Measurements from ENCODE around the gene ACTR3C. TPM values are rescaled to one million over a fixed set of nuclear protein-coding genes. Genes with fewer than 3 reads are reported as not detected.

Gene ACTR3C
- total and polyA plus RNA-seq, 12 donors, result 6.6 to 50.0 (median 26.0) TPM

DNA sequence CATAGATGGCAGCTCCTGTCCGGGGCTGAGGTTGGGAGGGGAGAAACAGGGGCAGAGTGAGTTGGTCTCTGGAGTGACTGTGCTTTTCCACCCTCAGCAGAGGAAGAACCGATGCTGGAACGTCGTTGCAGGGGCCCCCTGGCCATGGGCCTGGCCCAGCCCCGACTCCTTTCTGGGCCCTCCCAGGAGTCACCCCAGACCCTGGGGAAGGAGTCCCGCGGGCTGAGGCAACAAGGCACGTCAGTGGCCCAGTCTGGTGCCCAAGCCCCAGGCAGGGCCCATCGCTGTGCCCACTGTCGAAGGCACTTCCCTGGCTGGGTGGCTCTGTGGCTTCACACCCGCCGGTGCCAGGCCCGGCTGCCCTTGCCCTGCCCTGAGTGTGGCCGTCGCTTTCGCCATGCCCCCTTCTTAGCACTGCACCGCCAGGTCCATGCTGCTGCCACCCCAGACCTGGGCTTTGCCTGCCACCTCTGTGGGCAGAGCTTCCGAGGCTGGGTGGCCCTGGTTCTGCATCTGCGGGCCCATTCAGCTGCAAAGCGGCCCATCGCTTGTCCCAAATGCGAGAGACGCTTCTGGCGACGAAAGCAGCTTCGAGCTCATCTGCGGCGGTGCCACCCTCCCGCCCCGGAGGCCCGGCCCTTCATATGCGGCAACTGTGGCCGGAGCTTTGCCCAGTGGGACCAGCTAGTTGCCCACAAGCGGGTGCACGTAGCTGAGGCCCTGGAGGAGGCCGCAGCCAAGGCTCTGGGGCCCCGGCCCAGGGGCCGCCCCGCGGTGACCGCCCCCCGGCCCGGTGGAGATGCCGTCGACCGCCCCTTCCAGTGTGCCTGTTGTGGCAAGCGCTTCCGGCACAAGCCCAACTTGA, 48.0 kb upstream of the ACTR3C start:
- intact Hi-C loops (cut with DNase I), result loop anchor here in 1 of 2 donors (5.0 kb wide), 1 partner anchor 34 kb away; no protein-coding TSS in a partner anchor
- Histone ChIP-seq H3K27ac (peak overlapping the region in 3 of 5 donors; percentile 97 to 99 (median 97)), H3K4me1 (replicated peaks in 1 of 2) (peaks cover 20 to 35% of the 10 kb centered on the region in 2 donors), H3K4me3 (no peak overlapping the region), H3K27me3 (no peaks in the 10 kb centered on the region), H3K36me3 (replicated peaks in 1 of 2) (peaks cover 0 to 41% of the 10 kb centered on the region in 2 donors), H3K9me3 (replicated peaks in 1 of 3) (no peaks in the 10 kb centered on the region)
- peak in 1 of 7 donors; percentile 15 for DNase-seq
- 59 to 87% (median 84%) methylated on average over 2 to 48 of the region's 48 CpGs for WGBS, 4 donors
- TF ChIP-seq POLR2A (IDR thresholded peaks at IDR 0.05), result no peak
- TF ChIP-seq, protein P1, sequence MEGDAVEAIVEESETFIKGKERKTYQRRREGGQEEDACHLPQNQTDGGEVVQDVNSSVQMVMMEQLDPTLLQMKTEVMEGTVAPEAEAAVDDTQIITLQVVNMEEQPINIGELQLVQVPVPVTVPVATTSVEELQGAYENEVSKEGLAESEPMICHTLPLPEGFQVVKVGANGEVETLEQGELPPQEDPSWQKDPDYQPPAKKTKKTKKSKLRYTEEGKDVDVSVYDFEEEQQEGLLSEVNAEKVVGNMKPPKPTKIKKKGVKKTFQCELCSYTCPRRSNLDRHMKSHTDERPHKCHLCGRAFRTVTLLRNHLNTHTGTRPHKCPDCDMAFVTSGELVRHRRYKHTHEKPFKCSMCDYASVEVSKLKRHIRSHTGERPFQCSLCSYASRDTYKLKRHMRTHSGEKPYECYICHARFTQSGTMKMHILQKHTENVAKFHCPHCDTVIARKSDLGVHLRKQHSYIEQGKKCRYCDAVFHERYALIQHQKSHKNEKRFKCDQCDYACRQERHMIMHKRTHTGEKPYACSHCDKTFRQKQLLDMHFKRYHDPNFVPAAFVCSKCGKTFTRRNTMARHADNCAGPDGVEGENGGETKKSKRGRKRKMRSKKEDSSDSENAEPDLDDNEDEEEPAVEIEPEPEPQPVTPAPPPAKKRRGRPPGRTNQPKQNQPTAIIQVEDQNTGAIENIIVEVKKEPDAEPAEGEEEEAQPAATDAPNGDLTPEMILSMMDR (IDR thresholded peaks at IDR 0.05), result no peak

DNA sequence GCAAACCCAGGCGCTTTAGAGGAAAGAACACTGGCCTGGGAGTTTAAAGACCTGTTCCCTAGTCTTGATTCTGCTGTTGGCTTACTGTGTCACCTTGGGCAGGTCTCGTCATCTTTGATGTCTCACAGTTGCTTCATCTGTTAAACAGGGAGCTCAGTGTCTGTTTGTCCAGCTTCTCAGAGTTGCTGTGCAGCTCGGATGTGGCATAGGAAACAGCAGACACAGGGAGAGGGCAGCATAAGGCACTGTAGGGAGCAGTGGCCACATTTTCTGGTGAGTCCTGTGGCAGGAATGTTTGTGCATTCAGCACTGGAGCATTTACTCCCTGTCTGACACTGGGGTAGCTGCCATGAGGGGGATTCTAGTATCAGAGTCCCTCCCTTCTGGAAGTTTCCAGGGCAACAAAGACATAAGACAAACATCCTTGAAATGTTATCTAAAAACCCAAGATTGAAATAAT, 47.3 kb upstream of the ACTR3C start:
- Histone ChIP-seq H3K9me3 (replicated peaks in 1 of 3) (no peaks in the 10 kb centered on the region), H3K27ac (peak overlapping the region in 4 of 5 donors; percentile 97 to 99 (median 98)), H3K36me3 (replicated peaks in 1 of 2) (peaks cover 0 to 41% of the 10 kb centered on the region in 2 donors), H3K27me3 (no peaks in the 10 kb centered on the region), H3K4me1 (replicated peaks in 1 of 2) (peaks cover 20 to 35% of the 10 kb centered on the region in 2 donors), H3K4me3 (peak overlapping the region in 1 of 4 donors; percentile 74)
- peak in 1 of 2 donors; percentile 21 for TF ChIP-seq POLR2A (IDR thresholded peaks at IDR 0.05)
- TF ChIP-seq, protein P1 (IDR thresholded peaks at IDR 0.05), result no peak
- WGBS, 4 donors, result 51 to 64% (median 55%) methylated on average over 3 of the region's 3 CpGs
- peak in 2 of 7 donors; percentile 27 to 59 for DNase-seq
- intact Hi-C loops (cut with DNase I), result loop anchor here in 1 of 2 donors (5.0 kb wide), 1 partner anchor 33 kb away; no protein-coding TSS in a partner anchor

DNA sequence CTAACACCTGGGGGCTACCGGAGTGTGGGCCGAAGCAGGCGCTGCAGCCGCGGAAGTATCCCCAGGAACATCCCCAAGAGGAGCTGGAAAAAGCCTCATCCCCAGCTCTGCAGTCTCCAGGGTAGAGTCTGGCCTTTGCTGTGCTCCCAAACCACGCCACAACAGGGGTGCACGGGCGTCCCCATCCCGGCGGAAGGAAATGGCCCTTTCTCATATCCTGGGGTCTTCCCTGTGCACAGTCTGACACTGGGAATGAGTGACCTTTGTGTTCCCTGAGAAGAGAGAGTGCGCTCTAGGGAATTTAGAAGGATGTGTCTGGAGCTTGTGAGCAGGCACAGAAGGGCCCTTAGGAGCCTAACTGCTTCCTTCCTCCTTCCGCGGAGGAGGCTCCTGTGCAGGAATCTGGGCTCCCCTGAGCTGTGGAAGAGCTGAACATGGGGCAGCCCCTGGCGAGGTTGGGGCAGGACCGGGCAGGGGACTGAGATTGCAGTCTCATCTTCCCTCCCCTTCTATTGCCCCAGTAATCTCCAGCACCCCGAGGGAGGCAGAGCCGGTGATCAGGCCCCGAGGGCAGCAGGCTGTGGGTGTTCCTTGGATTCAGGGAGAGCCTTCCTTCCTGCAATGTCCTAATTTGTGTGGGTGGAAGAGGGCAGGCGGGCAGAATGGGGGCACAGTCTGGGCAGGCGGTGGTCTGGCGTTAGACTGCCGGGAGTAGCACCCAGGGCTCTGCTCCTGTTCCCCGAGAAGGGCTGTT, 46.6 kb upstream of the ACTR3C start:
- H3K36me3 ChIP-seq (replicated peaks in 1 of 2), result peaks cover 0 to 41% of the 10 kb centered on the region in 2 donors
- no peak for TF ChIP-seq POLR2A (IDR thresholded peaks at IDR 0.05)
- TF ChIP-seq, protein P1 (IDR thresholded peaks at IDR 0.05), result no peak
- peak overlapping the region; percentile 62 to 91 (median 68) for H3K4me3 ChIP-seq
- peak in 1 of 7 donors; percentile 16 for DNase-seq
- H3K4me1 ChIP-seq (replicated peaks in 1 of 2), result peaks cover 20 to 35% of the 10 kb centered on the region in 2 donors
- WGBS, 4 donors, result 18 to 26% (median 22%) methylated on average over 15 to 23 of the region's 23 CpGs
- no peaks in the 10 kb centered on the region for H3K9me3 ChIP-seq (replicated peaks in 1 of 3)
- H3K27ac ChIP-seq, result peak overlapping the region; percentile 61 to 99 (median 97)
- no peaks in the 10 kb centered on the region for H3K27me3 ChIP-seq
- intact Hi-C loops (cut with DNase I), result loop anchor here in 1 of 2 donors (2.0 to 5.0 kb wide), 2 partner anchors 33 to 41 kb away; no protein-coding TSS in a partner anchor

All from adrenal gland (tissue), 12 donors.